ENCODE measurements around the gene HSPH1.

DNA sequence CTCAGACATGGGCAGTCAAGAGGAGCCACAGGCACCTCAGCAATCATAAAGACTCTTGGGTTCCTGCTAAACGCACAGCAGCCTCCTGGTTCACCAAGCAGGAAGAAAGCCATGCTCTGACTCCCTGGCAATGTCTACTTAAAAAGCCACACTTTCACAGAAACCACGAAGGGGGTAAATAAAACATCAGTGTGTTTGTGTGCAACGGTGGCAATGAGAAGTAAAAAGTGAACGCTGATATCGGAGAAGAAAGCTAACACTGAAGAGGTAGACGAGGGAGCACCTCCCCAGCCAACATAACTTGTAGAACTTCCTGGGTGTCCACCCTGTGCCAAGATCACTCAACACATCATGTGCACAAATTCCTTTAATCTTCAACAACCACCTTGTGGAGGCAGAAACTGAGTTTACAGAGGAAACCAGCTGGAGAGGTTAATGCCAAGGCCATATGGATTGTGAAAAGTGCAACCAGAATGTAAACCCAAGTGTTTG, 30.2 kb downstream of the HSPH1 start:
- TF ChIP-seq JUND (IDR thresholded peaks at IDR 0.05) (no peak), RXRA (IDR thresholded peaks at IDR 0.05) (no peak), FOXA1 (IDR thresholded peaks at IDR 0.05) (no peak), TAF1 (conservative IDR thresholded peaks at IDR 0.05) (no peak), RAD21 (IDR thresholded peaks at IDR 0.05) (no peak), FOXA2 (IDR thresholded peaks at IDR 0.05) (no peak), EGR1 (IDR thresholded peaks at IDR 0.05; ENCODE audit: low read depth in 2 of 2) (no peak), YY1 (IDR thresholded peaks at IDR 0.05) (no peak), SP1 (IDR thresholded peaks at IDR 0.05) (no peak)
- TF ChIP-seq, protein P1, sequence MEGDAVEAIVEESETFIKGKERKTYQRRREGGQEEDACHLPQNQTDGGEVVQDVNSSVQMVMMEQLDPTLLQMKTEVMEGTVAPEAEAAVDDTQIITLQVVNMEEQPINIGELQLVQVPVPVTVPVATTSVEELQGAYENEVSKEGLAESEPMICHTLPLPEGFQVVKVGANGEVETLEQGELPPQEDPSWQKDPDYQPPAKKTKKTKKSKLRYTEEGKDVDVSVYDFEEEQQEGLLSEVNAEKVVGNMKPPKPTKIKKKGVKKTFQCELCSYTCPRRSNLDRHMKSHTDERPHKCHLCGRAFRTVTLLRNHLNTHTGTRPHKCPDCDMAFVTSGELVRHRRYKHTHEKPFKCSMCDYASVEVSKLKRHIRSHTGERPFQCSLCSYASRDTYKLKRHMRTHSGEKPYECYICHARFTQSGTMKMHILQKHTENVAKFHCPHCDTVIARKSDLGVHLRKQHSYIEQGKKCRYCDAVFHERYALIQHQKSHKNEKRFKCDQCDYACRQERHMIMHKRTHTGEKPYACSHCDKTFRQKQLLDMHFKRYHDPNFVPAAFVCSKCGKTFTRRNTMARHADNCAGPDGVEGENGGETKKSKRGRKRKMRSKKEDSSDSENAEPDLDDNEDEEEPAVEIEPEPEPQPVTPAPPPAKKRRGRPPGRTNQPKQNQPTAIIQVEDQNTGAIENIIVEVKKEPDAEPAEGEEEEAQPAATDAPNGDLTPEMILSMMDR (IDR thresholded peaks at IDR 0.05; ENCODE audit: low read depth, low read length, missing input control), result no peak
- TF ChIP-seq, protein P2, sequence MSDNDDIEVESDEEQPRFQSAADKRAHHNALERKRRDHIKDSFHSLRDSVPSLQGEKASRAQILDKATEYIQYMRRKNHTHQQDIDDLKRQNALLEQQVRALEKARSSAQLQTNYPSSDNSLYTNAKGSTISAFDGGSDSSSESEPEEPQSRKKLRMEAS (IDR thresholded peaks at IDR 0.05), result no peak
- TF ChIP-seq, protein P3, sequence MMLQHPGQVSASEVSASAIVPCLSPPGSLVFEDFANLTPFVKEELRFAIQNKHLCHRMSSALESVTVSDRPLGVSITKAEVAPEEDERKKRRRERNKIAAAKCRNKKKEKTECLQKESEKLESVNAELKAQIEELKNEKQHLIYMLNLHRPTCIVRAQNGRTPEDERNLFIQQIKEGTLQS (IDR thresholded peaks at IDR 0.05), result no peak
- TF ChIP-seq, protein P4, sequence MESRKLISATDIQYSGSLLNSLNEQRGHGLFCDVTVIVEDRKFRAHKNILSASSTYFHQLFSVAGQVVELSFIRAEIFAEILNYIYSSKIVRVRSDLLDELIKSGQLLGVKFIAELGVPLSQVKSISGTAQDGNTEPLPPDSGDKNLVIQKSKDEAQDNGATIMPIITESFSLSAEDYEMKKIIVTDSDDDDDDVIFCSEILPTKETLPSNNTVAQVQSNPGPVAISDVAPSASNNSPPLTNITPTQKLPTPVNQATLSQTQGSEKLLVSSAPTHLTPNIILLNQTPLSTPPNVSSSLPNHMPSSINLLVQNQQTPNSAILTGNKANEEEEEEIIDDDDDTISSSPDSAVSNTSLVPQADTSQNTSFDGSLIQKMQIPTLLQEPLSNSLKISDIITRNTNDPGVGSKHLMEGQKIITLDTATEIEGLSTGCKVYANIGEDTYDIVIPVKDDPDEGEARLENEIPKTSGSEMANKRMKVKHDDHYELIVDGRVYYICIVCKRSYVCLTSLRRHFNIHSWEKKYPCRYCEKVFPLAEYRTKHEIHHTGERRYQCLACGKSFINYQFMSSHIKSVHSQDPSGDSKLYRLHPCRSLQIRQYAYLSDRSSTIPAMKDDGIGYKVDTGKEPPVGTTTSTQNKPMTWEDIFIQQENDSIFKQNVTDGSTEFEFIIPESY (IDR thresholded peaks at IDR 0.05), result no peak
- TF ChIP-seq, protein P5, sequence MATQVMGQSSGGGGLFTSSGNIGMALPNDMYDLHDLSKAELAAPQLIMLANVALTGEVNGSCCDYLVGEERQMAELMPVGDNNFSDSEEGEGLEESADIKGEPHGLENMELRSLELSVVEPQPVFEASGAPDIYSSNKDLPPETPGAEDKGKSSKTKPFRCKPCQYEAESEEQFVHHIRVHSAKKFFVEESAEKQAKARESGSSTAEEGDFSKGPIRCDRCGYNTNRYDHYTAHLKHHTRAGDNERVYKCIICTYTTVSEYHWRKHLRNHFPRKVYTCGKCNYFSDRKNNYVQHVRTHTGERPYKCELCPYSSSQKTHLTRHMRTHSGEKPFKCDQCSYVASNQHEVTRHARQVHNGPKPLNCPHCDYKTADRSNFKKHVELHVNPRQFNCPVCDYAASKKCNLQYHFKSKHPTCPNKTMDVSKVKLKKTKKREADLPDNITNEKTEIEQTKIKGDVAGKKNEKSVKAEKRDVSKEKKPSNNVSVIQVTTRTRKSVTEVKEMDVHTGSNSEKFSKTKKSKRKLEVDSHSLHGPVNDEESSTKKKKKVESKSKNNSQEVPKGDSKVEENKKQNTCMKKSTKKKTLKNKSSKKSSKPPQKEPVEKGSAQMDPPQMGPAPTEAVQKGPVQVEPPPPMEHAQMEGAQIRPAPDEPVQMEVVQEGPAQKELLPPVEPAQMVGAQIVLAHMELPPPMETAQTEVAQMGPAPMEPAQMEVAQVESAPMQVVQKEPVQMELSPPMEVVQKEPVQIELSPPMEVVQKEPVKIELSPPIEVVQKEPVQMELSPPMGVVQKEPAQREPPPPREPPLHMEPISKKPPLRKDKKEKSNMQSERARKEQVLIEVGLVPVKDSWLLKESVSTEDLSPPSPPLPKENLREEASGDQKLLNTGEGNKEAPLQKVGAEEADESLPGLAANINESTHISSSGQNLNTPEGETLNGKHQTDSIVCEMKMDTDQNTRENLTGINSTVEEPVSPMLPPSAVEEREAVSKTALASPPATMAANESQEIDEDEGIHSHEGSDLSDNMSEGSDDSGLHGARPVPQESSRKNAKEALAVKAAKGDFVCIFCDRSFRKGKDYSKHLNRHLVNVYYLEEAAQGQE (IDR thresholded peaks at IDR 0.05), result no peak
